Vagina (tissue), 2 donors: ENCODE measurements around the gene DLEC1. TPM values are rescaled to one million over a fixed set of nuclear protein-coding genes. Genes with fewer than 3 reads are reported as not detected.

Source experiments
- DNase-seq, 2 donors: peaks; one replicate each; pipeline ENCODE4 v3.0.0-alpha.2; 2017; ENCODE audit errors: extremely low spot score in 2 of 2
- H3K27ac ChIP-seq: fragments of 200-600 bp; sonication (generic); one replicate; pipeline ENCODE4 v1.5.1; 2019
- H3K27me3 ChIP-seq: fragments of 200-600 bp; sonication (generic); one replicate; pipeline ENCODE4 v1.5.1; 2019
- H3K36me3 ChIP-seq, 2 donors: fragments of 200-600 bp; sonication (generic); one replicate each; pipeline ENCODE4 v1.5.1; 2017 to 2019
- H3K4me1 ChIP-seq: fragments of 200-600 bp; sonication (generic); one replicate; pipeline ENCODE4 v1.5.1; 2019
- H3K4me3 ChIP-seq, 2 donors: fragments of 200-600 bp; sonication (generic); 1 replicate in 1 of 2; 2 replicates in 1 of 2; pipeline ENCODE4 v1.5.1; 2016 to 2019
- H3K9me3 ChIP-seq: fragments of 200-600 bp; sonication (generic); one replicate; pipeline ENCODE4 v1.5.1; 2019
- CTCF ChIP-seq, 3 experiments: fragments of 450-650 bp in 2 of 3; fragments of 200-600 bp in 1 of 3; sonication (generic) in 1 of 3; IDR thresholded peaks; one replicate each; pipeline ENCODE4 v1.5.1; 2017 to 2019; ENCODE audit warnings: antibody characterized with exemption in 3 of 3, mild to moderate bottlenecking in 2 of 3, moderate library complexity in 2 of 3
- POLR2A ChIP-seq, 2 donors: fragments of 450-650 bp; IDR thresholded peaks; one replicate each; pipeline ENCODE4 v1.6.1; 2017; ENCODE audit warnings: antibody characterized with exemption in 2 of 2, mild to moderate bottlenecking in 2 of 2, moderate library complexity in 2 of 2
- POLR2AphosphoS5 ChIP-seq, 2 donors: sonication (generic); formaldehyde crosslinking; IDR thresholded peaks; one replicate each; pipeline ENCODE4 v1.9.0; 2017; ENCODE audit warnings: antibody characterized with exemption in 2 of 2, mild to moderate bottlenecking in 2 of 2, low read depth in 1 of 2; ENCODE audit not compliant: insufficient read depth in 1 of 2
- intact Hi-C: fragments of 100-400 bp; cut with DNase I; formaldehyde crosslinking; loops from one replicate; pipeline ENCODE4 v1.15.1; 2023
- total RNA-seq: library from RNA; depleted of rRNA; stranded (reverse); fragments of >200 nt; gene quantifications from one replicate; pipeline ENCODE4 v1.2.3, GENCODE V29; 2016

DLEC1 gene
- total RNA-seq, 1 donor from 2014 or later, result 0.25 TPM

- H3K27ac ChIP-seq, result peak overlapping the region; percentile 98
- H3K36me3 ChIP-seq, result no peaks in the 10 kb centered on the region
- intact Hi-C loops, result loop anchor here (1.0 kb wide), 1 partner anchor 25 kb away; no protein-coding TSS in a partner anchor
- peaks cover 44% of the 10 kb centered on the region for H3K4me1 ChIP-seq
- no peak for TF ChIP-seq CTCF (IDR thresholded peaks at IDR 0.05)
- TF ChIP-seq POLR2AphosphoS5 (IDR thresholded peaks at IDR 0.05; ENCODE audit: insufficient read depth in 1 of 2, low read depth in 1 of 2), result no peak
- TF ChIP-seq POLR2A (IDR thresholded peaks at IDR 0.05), result no peak
- no peaks in the 10 kb centered on the region for H3K27me3 ChIP-seq
- no peaks in the 10 kb centered on the region for H3K9me3 ChIP-seq
- no peak for DNase-seq
- H3K4me3 ChIP-seq, result peak overlapping the region; percentile 82 to 97
Observed at GRCh38 chr3:38164643-38164951, 125.6 kb downstream of the DLEC1 start.

- TF ChIP-seq CTCF (IDR thresholded peaks at IDR 0.05) (no peak), POLR2A (IDR thresholded peaks at IDR 0.05) (peak in 1 of 2 donors; percentile 87), POLR2AphosphoS5 (IDR thresholded peaks at IDR 0.05; ENCODE audit: insufficient read depth in 1 of 2, low read depth in 1 of 2) (peak; percentile 89 to 94)
- intact Hi-C loops, result loop anchor here (1.0 kb wide), 1 partner anchor 26 kb away; no protein-coding TSS in a partner anchor
- Histone ChIP-seq H3K36me3 (no peaks in the 10 kb centered on the region), H3K27me3 (no peaks in the 10 kb centered on the region), H3K9me3 (no peaks in the 10 kb centered on the region), H3K4me1 (peaks cover 44% of the 10 kb centered on the region), H3K4me3 (peak within 1 kb of the TSS; percentile 82 to 97), H3K27ac (peak within 1 kb of the TSS; percentile 98)
- DNase-seq, result peak in 1 of 2 donors; percentile 100
Observed at GRCh38 chr3:38164952-38165721, 126.1 kb downstream of the DLEC1 start, which contains the start of gene OXSR1. Gene OXSR1, plus strand, starts transcription at chr3:38165537. Its CDS starts 340 bp downstream, at chr3:38165877.

GRCh38 chr3:38165722-38166387 is 126.8 kb downstream of the DLEC1 start:
- H3K27me3 ChIP-seq, result no peaks in the 10 kb centered on the region
- H3K36me3 ChIP-seq, result no peaks in the 10 kb centered on the region
- DNase-seq, result no peak
- peak overlapping the region; percentile 82 to 97 for H3K4me3 ChIP-seq
- H3K4me1 ChIP-seq, result peaks cover 44% of the 10 kb centered on the region
- no peaks in the 10 kb centered on the region for H3K9me3 ChIP-seq
- intact Hi-C loops, result no loop called here
- H3K27ac ChIP-seq, result peak overlapping the region; percentile 98
- TF ChIP-seq POLR2A (IDR thresholded peaks at IDR 0.05), result no peak
- no peak for TF ChIP-seq CTCF (IDR thresholded peaks at IDR 0.05)
- no peak for TF ChIP-seq POLR2AphosphoS5 (IDR thresholded peaks at IDR 0.05; ENCODE audit: insufficient read depth in 1 of 2, low read depth in 1 of 2)

- intact Hi-C loops, result no loop called here
- H3K4me1 ChIP-seq, result peaks cover 44% of the 10 kb centered on the region
- H3K27ac ChIP-seq, result no peak overlapping the region
Observed at GRCh38 chr3:38167591-38167990, 128.6 kb downstream of the DLEC1 start.

GRCh38 chr3:38168151-38169026 is 129.4 kb downstream of the DLEC1 start:
- DNase-seq, result no peak
- TF ChIP-seq CTCF (IDR thresholded peaks at IDR 0.05) (no peak), POLR2AphosphoS5 (IDR thresholded peaks at IDR 0.05; ENCODE audit: insufficient read depth in 1 of 2, low read depth in 1 of 2) (no peak), POLR2A (IDR thresholded peaks at IDR 0.05) (no peak)
- Histone ChIP-seq H3K27me3 (no peaks in the 10 kb centered on the region), H3K9me3 (no peaks in the 10 kb centered on the region), H3K4me3 (no peak overlapping the region), H3K27ac (no peak overlapping the region), H3K36me3 (no peaks in the 10 kb centered on the region), H3K4me1 (peaks cover 46% of the 10 kb centered on the region)
- intact Hi-C loops, result no loop called here

More at GRCh38 chr3:38167591-38167990, 128.6 kb downstream of the DLEC1 start:
- Histone ChIP-seq H3K9me3 (no peaks in the 10 kb centered on the region), H3K36me3 (no peaks in the 10 kb centered on the region), H3K4me3 (no peak overlapping the region), H3K27me3 (no peaks in the 10 kb centered on the region)
- DNase-seq, result no peak
- TF ChIP-seq POLR2A (IDR thresholded peaks at IDR 0.05), result no peak
